GM18909 (cell line): ENCODE results near the gene GMDS.

ENCODE experiments used
- ATAC-seq: cut with Tn5 transposase; IDR thresholded peaks from one replicate; pipeline ENCODE4 v1.9.1; 2021; ENCODE audit warnings: mild to moderate bottlenecking; ENCODE audit not compliant: unreplicated experiment, poor library complexity

The GMDS gene

GRCh38 chr6:2016040-2016439 is 229.4 kb downstream of the GMDS start:
- no peak for ATAC-seq

- ATAC-seq: no peak
Observed at GRCh38 chr6:2008383-2008976, 236.9 kb downstream of the GMDS start.

- no peak for ATAC-seq
Observed at GRCh38 chr6:2007165-2007564, 238.2 kb downstream of the GMDS start.

- no peak for ATAC-seq
Observed at GRCh38 chr6:2004888-2005287, 240.5 kb downstream of the GMDS start.

- no peak for ATAC-seq
Observed at GRCh38 chr6:2000962-2001361, 244.4 kb downstream of the GMDS start.

- ATAC-seq: no peak
Observed at GRCh38 chr6:1997702-1998101, 247.7 kb downstream of the GMDS start.

GRCh38 chr6:1995636-1996035 is 249.8 kb downstream of the GMDS start:
- no peak for ATAC-seq

GRCh38 chr6:1993042-1993441 is 252.4 kb downstream of the GMDS start:
- no peak for ATAC-seq

- no peak for ATAC-seq
Observed at GRCh38 chr6:1991332-1991878, 254.0 kb downstream of the GMDS start.

GRCh38 chr6:1988843-1989242 is 256.6 kb downstream of the GMDS start:
- ATAC-seq: no peak

GRCh38 chr6:1987640-1988039 is 257.8 kb downstream of the GMDS start:
- ATAC-seq: no peak

GRCh38 chr6:1986454-1987243 is 258.8 kb downstream of the GMDS start:
- no peak for ATAC-seq

GRCh38 chr6:1984346-1984994 is 260.9 kb downstream of the GMDS start:
- no peak for ATAC-seq

GRCh38 chr6:1983850-1984249 is 261.6 kb downstream of the GMDS start:
- no peak for ATAC-seq

- no peak for ATAC-seq
Observed at GRCh38 chr6:1972962-1973361, 272.4 kb downstream of the GMDS start.

GRCh38 chr6:1971612-1972011 is 273.8 kb downstream of the GMDS start:
- no peak for ATAC-seq

- ATAC-seq: no peak
Observed at GRCh38 chr6:1970151-1970561, 275.2 kb downstream of the GMDS start.

- ATAC-seq: no peak
Observed at GRCh38 chr6:1966713-1967112, 278.7 kb downstream of the GMDS start.

- no peak for ATAC-seq
Observed at GRCh38 chr6:1965596-1966224, 279.7 kb downstream of the GMDS start.

- ATAC-seq: no peak
Observed at GRCh38 chr6:1963596-1963995, 281.8 kb downstream of the GMDS start.

GRCh38 chr6:1962201-1962600 is 283.2 kb downstream of the GMDS start:
- ATAC-seq: no peak
